ENCODE measurements around the gene HSPG2. TPM values are rescaled to one million over a fixed set of nuclear protein-coding genes. Genes with fewer than 3 reads are reported as not detected.

The HSPG2 gene
- total RNA-seq, 1 experiment from 2014 or later, result 35.1 TPM

DNA sequence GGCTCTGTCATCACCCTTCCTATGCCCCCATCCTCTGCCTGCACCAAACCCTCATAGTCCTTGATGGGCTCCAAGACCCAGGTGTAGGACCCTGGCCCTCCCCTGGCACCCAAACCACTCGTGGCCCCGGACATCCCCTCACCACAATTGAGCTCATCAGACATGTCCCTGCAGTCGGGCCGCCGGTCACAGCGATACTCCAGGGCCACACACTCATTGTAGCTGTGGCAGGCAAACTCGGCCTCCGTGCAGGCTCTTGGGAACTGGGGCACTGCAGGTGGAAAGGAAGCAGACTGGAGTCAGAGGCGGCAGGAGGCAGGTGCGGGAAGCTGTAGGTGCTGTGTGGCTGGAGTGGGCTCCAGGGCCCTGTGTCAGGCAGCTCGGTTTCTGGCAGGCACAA is 49.3 kb downstream of the HSPG2 start:
- ChIA-PET POLR2A (ENCODE audit: unreplicated experiment) (no interaction called here), CTCF (no interaction called here)
- no peak overlapping the region for H3K9ac ChIP-seq (ENCODE audit: low read length)
- no peak overlapping the region for H3K4me2 ChIP-seq (ENCODE audit: low read length)
- TF ChIP-seq, protein P1, sequence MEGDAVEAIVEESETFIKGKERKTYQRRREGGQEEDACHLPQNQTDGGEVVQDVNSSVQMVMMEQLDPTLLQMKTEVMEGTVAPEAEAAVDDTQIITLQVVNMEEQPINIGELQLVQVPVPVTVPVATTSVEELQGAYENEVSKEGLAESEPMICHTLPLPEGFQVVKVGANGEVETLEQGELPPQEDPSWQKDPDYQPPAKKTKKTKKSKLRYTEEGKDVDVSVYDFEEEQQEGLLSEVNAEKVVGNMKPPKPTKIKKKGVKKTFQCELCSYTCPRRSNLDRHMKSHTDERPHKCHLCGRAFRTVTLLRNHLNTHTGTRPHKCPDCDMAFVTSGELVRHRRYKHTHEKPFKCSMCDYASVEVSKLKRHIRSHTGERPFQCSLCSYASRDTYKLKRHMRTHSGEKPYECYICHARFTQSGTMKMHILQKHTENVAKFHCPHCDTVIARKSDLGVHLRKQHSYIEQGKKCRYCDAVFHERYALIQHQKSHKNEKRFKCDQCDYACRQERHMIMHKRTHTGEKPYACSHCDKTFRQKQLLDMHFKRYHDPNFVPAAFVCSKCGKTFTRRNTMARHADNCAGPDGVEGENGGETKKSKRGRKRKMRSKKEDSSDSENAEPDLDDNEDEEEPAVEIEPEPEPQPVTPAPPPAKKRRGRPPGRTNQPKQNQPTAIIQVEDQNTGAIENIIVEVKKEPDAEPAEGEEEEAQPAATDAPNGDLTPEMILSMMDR (conservative IDR thresholded peaks at IDR 0.05; ENCODE audit: low read depth, low read length), result no peak
- no peak for TF ChIP-seq EZH2 (IDR thresholded peaks at IDR 0.05; ENCODE audit: low read length, unreplicated experiment)
- no peak for TF ChIP-seq EZH2phosphoT487 (IDR thresholded peaks at IDR 0.05; ENCODE audit: borderline replicate concordance, low read length)
- no peak overlapping the region for H2AFZ ChIP-seq (ENCODE audit: low read length)
- no peaks in the 10 kb centered on the region for H3K27me3 ChIP-seq (ENCODE audit: low read length)
- H3K4me1 ChIP-seq (ENCODE audit: insufficient read depth, low read length), result no peaks in the 10 kb centered on the region
- H3K4me3 ChIP-seq (ENCODE audit: low read length), result no peak overlapping the region
- BruUV-seq (replicated peaks), result no TSS peak
- H3K79me2 ChIP-seq (ENCODE audit: low read length), result no peaks in the 10 kb centered on the region
- no peaks in the 10 kb centered on the region for H3K36me3 ChIP-seq (ENCODE audit: low read depth, low read length)
- DNase-seq (no peak), ATAC-seq (no peak)
- no peaks in the 10 kb centered on the region for H4K20me1 ChIP-seq (ENCODE audit: low read length)
- H3K9me3 ChIP-seq (ENCODE audit: low read length), result no peaks in the 10 kb centered on the region
- H3K9me2 ChIP-seq (replicated peaks; ENCODE audit: low read length), result no peaks in the 10 kb centered on the region
- H3F3A ChIP-seq (ENCODE audit: low read length, unreplicated experiment), result no peaks in the 10 kb centered on the region
- intact Hi-C loops (cut with micrococcal nuclease), result no loop called here
- H3K27ac ChIP-seq (ENCODE audit: low read length), result no peak overlapping the region

DNA sequence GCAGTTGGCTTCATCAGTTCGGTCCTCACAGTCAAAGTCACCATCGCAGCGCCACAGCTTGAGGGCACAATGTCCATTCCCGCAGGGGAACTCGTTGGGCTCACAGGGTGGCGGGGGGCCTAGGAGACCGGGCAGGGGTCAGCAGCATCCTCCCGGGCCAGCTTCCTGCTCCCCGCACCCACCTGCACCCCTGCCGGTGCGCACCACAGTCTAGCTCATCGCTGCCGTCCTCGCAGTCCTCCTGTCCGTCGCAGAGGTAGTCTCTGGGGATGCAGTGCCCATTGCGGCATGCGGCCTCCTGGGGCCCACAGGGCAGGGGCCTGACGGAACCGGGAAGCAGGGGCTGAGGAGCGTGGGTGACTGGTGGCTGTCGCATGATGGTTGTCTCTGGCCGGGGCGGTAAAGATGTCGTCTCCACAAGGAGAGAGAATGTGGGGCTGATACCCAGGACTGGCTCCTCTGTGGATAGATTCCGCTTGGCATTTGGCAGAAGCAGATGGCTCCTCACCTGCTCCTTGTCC is 49.8 kb downstream of the HSPG2 start:
- CTCF ChIA-PET, result no interaction called here
- H3K4me1 ChIP-seq (ENCODE audit: insufficient read depth, low read length), result no peaks in the 10 kb centered on the region

More for the DNA sequence above, 49.8 kb downstream of the HSPG2 start:
- TF ChIP-seq, protein P1 (conservative IDR thresholded peaks at IDR 0.05; ENCODE audit: low read depth, low read length), result no peak
- TF ChIP-seq EZH2 (IDR thresholded peaks at IDR 0.05; ENCODE audit: low read length, unreplicated experiment) (no peak), EZH2phosphoT487 (IDR thresholded peaks at IDR 0.05; ENCODE audit: borderline replicate concordance, low read length) (no peak)
- Histone ChIP-seq H3K9me3 (ENCODE audit: low read length) (no peaks in the 10 kb centered on the region), H3K36me3 (ENCODE audit: low read depth, low read length) (no peaks in the 10 kb centered on the region), H3K27ac (ENCODE audit: low read length) (no peak overlapping the region), H4K20me1 (ENCODE audit: low read length) (no peaks in the 10 kb centered on the region), H3K9me2 (replicated peaks; ENCODE audit: low read length) (no peaks in the 10 kb centered on the region), H3K4me2 (ENCODE audit: low read length) (no peak overlapping the region), H3K27me3 (ENCODE audit: low read length) (no peaks in the 10 kb centered on the region), H2AFZ (ENCODE audit: low read length) (no peak overlapping the region), H3K4me3 (ENCODE audit: low read length) (no peak overlapping the region), H3K9ac (ENCODE audit: low read length) (no peak overlapping the region), H3F3A (ENCODE audit: low read length, unreplicated experiment) (no peaks in the 10 kb centered on the region), H3K79me2 (ENCODE audit: low read length) (no peaks in the 10 kb centered on the region)
- POLR2A ChIA-PET (ENCODE audit: unreplicated experiment), result no interaction called here
- BruUV-seq (replicated peaks), result TSS peak; percentile 15
- no peak for ATAC-seq
- no peak for DNase-seq
- intact Hi-C loops (cut with micrococcal nuclease), result no loop called here

Data from PC-3 (cell line).